Nephron progenitor cell (in vitro differentiated cells): ENCODE data around the gene CMBL.

Experiments
- DNase-seq: peaks from one replicate; pipeline ENCODE4 v3.0.0; 2021
- H3K27ac Mint-ChIP-seq: 2 replicates; pipeline ENCODE4 v1.8.0; 2021; ENCODE audit warnings: mild to moderate bottlenecking, moderate library complexity, mixed read lengths
- H3K27me3 Mint-ChIP-seq: 2 replicates; pipeline ENCODE4 v1.8.0; 2021; ENCODE audit warnings: mild to moderate bottlenecking, low read depth, mixed read lengths; ENCODE audit not compliant: poor library complexity
- H3K36me3 Mint-ChIP-seq: 2 replicates; pipeline ENCODE4 v1.8.0; 2021; ENCODE audit warnings: low read depth, mixed read lengths
- H3K4me1 Mint-ChIP-seq: 2 replicates; pipeline ENCODE4 v1.8.0; 2021; ENCODE audit warnings: mixed read lengths
- H3K4me3 Mint-ChIP-seq: 2 replicates; pipeline ENCODE4 v1.8.0; 2021; ENCODE audit warnings: mild to moderate bottlenecking, moderate library complexity, mixed read lengths
- H3K9me3 Mint-ChIP-seq: 2 replicates; pipeline ENCODE4 v1.8.0; 2021; ENCODE audit warnings: mild to moderate bottlenecking, moderate library complexity, mixed read lengths
- CTCF ChIP-seq: fragments of 200-600 bp; sonication (generic); IDR thresholded peaks from 2 replicates; pipeline ENCODE4 v1.5.0; 2021; ENCODE audit warnings: antibody characterized with exemption

The CMBL gene

GRCh38 chr5:10323588-10324488 lies 16.1 kb upstream of the CMBL start:
- no peak for TF ChIP-seq CTCF
- no peaks in the 10 kb centered on the region for H3K36me3 Mint-ChIP-seq
- H3K9me3 Mint-ChIP-seq, result no peaks in the 10 kb centered on the region
- H3K27ac Mint-ChIP-seq, result no peak overlapping the region
- H3K4me1 Mint-ChIP-seq, result peaks cover 20% of the 10 kb centered on the region
- no peak for DNase-seq
- H3K27me3 Mint-ChIP-seq, result peaks cover 5% of the 10 kb centered on the region
- no peak overlapping the region for H3K4me3 Mint-ChIP-seq

- DNase-seq, result no peak
- peaks cover 3% of the 10 kb centered on the region for H3K27me3 Mint-ChIP-seq
- H3K9me3 Mint-ChIP-seq, result peaks cover 3% of the 10 kb centered on the region
- no peak overlapping the region for H3K27ac Mint-ChIP-seq
- peaks cover 20% of the 10 kb centered on the region for H3K4me1 Mint-ChIP-seq
- H3K36me3 Mint-ChIP-seq, result no peaks in the 10 kb centered on the region
- TF ChIP-seq CTCF, result no peak
- H3K4me3 Mint-ChIP-seq, result no peak overlapping the region
These were observed 14.2 kb upstream of the CMBL start for GRCh38 chr5:10321882-10322281.

- H3K9me3 Mint-ChIP-seq, result peaks cover 9% of the 10 kb centered on the region
- H3K36me3 Mint-ChIP-seq, result no peaks in the 10 kb centered on the region
- H3K4me3 Mint-ChIP-seq, result no peak overlapping the region
- no peak for DNase-seq
- no peak for TF ChIP-seq CTCF
- H3K27me3 Mint-ChIP-seq, result peaks cover 3% of the 10 kb centered on the region
- peaks cover 20% of the 10 kb centered on the region for H3K4me1 Mint-ChIP-seq
- H3K27ac Mint-ChIP-seq, result no peak overlapping the region
These were observed 13.1 kb upstream of the CMBL start for GRCh38 chr5:10320793-10321192.

GRCh38 chr5:10319202-10319851 lies 11.6 kb upstream of the CMBL start:
- Mint-ChIP-seq H3K27ac (no peak overlapping the region), H3K4me1 (peaks cover 18% of the 10 kb centered on the region), H3K27me3 (peaks cover 3% of the 10 kb centered on the region), H3K9me3 (peaks cover 9% of the 10 kb centered on the region), H3K36me3 (no peaks in the 10 kb centered on the region), H3K4me3 (no peak overlapping the region)
- DNase-seq, result no peak
- TF ChIP-seq CTCF, result no peak

- Mint-ChIP-seq H3K4me3 (no peak overlapping the region), H3K27me3 (peaks cover 3% of the 10 kb centered on the region), H3K27ac (no peak overlapping the region), H3K4me1 (peaks cover 8% of the 10 kb centered on the region), H3K9me3 (peaks cover 9% of the 10 kb centered on the region), H3K36me3 (no peaks in the 10 kb centered on the region)
- no peak for DNase-seq
- no peak for TF ChIP-seq CTCF
These were observed 10.4 kb upstream of the CMBL start for GRCh38 chr5:10317825-10318682.
